GM19452 (cell line): ENCODE data around the gene RAB17.

Experiments used
- ATAC-seq: cut with Tn5 transposase; IDR thresholded peaks from one replicate; pipeline ENCODE4 v1.9.1; 2021; ENCODE audit not compliant: unreplicated experiment

The RAB17 gene

DNA sequence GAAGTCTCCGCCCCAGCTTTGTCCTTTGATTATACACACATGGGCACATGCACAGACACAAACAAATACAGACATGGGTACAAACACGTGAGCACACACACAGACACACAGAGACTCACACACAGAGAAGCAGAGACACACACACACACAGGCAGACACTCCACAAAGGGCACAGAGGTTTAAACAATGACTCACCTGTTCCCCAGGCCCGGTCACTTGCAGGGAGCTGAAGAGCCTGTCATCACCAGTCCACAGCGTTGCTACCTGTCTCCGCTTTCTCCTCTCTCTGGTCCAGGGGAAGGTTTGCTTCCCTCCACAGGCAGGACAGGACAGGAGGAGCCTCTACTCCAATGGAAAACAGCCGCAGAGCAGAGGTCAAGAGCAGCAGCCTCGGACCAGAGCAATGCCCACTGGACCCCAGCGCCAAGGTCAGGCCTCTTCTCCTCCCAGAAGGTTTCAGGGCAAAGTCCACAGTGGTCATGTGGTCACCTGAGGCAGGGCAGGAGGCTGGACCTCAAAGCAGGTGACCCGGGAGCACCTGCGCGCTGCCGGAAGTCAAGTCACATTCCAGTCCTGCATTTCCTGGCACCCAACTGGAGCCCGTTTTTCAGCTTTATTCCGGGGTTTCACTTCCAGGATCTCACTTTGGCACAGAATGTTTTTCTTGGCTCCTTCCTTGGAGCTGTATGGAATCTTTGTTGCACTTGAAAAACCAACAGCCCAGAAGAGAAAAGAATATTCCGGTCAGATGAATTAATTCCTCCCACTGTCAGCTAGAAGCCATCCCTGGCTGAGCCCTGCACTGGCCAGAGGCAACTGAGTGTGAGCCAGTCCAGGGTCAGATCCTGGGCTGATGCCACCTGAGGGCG lies at the start of gene RAB17:
RAB17 (minus strand) TSS at position 463 of the 869 bp plus-strand sequence. CDS start 4,580 bp downstream, outside the sequence.
- ATAC-seq = no peak

GRCh38 chr2:237639836-237640220 lies 49.3 kb upstream of the RAB17 start:
- ATAC-seq = no peak

DNA sequence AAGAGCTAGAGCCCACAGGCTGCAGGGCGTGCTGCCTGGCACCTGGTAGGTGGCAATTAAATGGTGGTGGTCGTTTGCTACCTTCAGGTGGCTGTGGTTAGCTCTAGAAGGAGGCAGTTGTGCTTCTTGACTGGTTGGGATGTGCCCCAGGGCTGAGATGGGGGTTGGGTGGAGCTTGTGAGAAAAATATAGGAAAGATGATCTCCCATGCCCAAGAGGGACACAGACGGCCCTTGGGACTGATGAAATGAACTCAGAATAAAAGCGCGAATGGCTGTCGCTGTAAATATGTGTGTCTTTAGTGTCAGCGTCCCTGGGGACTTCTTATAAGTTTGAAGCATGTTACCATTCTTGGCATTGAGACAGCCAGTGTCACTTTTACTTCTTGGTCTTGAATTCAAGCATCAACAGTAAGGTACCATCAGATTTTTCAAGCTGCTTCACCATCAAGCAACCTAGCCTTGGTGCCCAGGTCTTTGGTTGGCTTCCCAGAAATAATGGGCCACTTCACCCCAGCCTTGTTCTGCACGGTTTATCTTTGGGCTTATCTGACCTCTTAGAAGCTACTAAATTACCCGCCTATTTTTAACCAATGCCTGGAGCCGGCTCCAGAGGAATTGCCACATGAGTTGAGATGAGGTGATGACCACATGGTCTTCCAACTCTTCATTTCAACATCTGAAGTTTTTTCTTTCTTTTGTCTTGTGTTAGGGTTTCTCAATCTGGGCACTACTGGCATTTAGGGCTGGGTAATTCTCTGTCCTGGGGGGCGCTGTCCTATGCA lies 48.7 kb upstream of the RAB17 start:
- ATAC-seq = no peak

GRCh38 chr2:237638176-237638575 lies 47.6 kb upstream of the RAB17 start:
- ATAC-seq = no peak

DNA sequence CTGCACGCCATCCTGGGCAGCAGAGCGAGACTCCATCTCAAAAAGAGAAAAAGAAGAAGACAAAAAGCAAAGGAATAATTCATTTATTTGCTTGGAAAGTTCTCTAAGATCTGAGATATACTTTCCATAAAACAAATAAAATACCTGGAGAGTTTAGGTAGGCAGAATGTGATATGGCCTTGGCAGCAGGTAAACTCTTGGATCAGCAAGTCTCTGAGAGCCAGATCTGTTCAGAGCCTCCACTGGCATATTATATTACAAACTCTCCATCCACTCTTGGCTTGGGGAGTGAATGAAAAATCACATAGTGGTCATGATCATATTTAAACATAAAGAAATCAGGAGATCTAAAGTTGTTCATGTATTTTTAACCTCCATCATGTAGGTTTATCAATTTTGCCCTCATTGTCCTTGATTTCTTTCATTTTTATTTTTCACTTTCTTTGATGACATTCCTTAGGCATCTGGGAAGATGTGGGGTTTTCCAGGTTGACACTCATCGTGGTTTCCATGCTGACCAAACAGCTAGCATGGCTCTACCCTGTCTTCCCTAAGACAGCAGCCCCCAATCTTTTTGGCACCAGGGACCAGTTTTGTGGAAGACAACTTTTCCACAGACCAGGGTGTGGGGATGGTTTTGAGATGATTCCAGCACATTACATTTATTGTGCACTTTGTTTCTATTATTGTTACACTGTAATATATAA lies 47.0 kb upstream of the RAB17 start:
- no peak for ATAC-seq

GRCh38 chr2:237636578-237636977 lies 46.0 kb upstream of the RAB17 start:
- no peak for ATAC-seq

DNA sequence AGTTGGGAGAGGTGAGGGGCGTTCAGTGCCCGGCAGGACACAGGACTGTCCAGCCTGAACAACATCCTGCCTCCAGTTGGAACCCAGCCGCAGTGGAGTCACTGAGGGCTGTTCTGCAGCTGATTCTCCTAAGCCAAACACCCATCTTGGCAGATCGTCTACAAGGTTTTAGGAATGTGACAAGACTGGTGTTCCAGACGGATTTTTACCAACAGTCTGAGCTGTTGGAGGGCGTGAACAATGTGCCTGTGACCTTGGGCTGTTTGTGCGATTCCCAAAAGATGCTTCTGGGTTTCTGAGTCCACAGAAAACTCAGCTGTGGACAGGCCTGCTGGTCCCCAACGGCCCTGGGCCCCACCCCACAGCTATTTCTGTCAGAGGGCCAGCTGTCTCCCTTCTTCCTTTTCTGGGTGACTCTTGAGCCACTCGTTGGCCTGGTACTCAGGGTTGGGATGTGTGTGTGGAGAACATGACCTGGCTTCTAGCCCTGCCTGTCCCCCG lies 42.6 kb upstream of the RAB17 start:
- ATAC-seq = no peak

DNA sequence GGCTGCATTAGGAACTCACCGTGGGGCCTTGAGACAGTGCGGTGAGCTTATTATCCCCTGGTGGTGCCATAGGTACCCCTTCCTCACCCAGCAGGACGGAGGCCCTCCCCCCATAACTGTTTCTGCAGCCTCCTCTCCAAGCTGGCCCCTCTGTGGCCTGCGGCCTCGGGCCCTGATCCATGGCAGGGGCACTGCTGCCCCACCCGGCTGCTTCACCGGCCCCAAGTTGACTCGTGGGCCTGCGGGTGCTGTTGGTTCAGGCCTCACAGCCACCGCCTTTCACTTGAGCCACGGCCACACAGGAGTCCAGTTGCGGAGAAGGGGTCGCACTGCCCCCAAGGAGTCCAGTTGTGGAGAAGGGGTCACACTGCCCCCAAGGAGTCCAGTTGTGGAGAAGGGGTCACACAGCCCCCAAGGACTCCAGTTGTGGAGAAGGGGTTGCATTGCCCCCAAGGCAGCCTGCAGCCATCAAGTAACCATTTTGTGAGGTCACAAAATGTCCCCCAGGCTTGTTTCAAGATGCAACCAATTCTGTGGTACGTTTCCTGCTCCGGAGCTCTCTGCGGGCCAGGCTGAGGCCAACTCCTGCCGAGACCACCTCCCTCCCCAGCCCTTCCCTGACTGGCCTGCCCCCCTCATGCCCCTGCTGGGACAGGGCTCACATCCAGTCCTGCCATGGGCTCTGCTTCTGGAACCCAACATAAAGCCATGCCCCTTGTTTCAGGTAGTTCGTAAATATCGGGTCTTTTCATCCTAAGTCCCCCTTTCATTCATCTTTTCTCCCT lies 41.5 kb upstream of the RAB17 start:
- no peak for ATAC-seq

GRCh38 chr2:237631007-237631785 lies 40.7 kb upstream of the RAB17 start:
- no peak for ATAC-seq

GRCh38 chr2:237630216-237631000 lies 39.9 kb upstream of the RAB17 start:
- ATAC-seq = no peak

- ATAC-seq = no peak
These were observed 39.2 kb upstream of the RAB17 start for GRCh38 chr2:237629739-237630138.

GRCh38 chr2:237629188-237629534 lies 38.6 kb upstream of the RAB17 start:
- ATAC-seq = no peak

DNA sequence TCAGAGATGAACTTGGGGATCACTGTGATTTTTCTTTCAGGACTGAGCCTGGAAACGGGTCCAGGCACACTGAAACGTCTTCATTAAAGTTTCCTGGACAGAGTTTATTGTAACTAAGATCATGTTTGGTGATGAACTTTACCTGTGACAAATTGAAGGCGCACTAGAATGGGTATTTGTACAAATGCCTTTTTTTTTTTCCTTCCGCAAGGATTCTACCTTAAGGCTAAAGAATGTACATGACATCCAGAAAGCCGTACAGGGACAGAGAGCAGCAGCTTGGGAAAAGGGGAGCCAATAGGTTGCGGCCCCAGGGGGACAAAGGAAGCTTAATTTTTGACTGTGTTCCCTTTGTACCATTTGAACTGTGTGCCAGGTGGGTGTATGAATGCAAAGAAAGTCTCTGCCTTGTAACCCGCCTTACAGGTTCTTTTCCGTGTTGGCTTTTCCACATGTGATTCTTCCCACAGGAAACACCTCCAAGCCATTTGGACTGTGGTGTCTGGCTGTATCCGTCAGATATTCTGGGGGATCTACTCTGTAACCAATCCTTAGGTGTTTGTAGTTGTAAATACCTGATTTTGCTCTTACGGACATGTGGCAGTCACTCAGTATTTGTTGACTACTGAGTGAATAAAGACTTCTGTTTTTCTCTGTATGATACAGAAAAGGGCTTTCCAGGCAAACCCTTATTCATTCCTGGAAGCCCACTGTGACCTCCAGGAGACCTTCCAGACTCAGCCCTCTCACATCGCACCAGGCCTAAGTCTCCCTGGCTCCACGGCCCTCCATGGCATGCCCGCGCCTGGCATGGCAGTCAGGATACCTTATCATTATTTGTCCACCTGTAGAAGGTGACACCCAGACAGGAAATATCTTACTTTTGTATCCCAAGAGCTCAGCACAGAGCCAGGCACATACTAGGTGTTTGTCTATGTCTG lies 38.0 kb upstream of the RAB17 start:
- no peak for ATAC-seq

DNA sequence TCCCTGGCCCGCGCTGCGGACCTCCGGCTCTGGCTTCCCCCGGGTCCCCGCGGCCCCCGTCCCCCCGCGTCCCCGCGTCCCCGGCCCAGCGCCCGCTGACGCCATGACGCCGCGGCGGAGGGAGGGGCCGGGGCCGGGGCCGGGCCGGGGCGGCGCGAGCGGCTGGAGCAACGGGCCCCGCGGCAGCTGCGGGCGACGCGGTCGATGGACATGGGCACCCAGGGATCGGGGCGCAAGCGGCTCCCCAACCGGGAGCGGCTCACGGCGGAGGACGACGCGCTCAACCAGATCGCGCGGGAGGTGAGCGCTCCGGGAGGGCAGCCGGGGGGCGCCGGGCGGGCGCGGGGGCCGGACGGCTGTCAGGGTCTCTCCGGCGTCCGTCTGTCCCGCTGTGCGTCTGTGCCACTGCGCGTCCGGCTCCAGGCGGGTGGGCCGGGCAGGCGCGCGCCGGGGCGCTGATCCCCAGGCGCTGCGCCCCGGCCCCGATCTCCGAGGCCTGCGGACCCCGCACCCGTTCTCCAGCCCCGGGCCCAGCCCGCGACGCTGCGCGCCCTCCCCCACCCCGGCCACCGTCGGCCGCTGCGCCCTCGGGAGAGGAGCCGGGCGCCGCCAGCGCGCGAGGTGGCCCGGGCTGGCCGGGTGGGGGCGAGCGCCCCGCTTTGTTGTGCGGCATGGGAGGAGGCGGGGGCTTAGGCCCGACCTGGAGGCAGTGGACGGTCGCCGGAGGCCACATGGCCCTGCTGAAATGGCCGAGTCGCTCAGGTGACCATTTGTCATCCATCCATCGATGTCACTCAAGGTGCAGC lies 37.1 kb upstream of the RAB17 start, which contains the start of gene LRRFIP1:
LRRFIP1 (plus strand) TSS at position 147 of the 806 bp plus-strand sequence; CDS start at position 205, 58 bp downstream.
- no peak for ATAC-seq

DNA sequence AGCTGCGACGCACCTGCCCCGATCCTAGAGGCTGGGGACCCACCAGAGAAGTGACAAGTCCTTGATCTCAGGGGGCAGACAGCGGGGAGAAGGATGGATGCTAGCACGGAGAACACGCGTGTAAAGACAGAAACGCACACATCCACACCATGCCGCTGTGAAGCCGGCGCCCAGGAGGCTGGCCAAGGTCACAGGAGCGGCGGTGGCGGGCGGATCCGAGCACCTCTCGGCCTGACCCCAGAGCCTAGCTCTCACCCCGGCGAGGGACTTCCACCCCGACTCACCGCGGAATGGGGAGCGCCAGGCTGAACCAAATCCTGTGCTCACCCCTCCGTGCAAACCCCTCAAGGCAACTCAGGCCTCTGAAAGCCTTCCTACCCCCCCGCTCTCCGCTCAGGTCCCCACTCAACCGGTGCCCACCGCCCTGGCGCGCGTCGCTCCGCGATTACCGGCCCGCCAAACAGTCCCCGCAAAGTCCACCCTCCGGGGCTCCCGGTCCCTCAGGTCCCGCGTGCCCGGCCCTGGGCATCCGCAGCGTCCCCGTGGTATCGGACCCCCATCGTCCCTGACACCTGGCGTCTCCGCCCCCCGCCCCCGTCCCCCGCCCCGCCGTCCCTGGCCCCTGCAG lies 36.4 kb upstream of the RAB17 start:
- no peak for ATAC-seq

GRCh38 chr2:237625777-237626176 lies 35.2 kb upstream of the RAB17 start:
- no peak for ATAC-seq
